ENCODE measurements around the gene SLC7A6. TPM values are rescaled to one million over a fixed set of nuclear protein-coding genes. Genes with fewer than 3 reads are reported as not detected.

SLC7A6 gene
- polyA plus RNA-seq, 3 donors: 4.3 to 47.7 (median 5.5) TPM

- intact Hi-C loops (cut with micrococcal nuclease): no loop called here
- Histone ChIP-seq H3K4me2 (replicated peaks; ENCODE audit: extremely low read depth, low read length, poor library complexity, severe bottlenecking) (no peak overlapping the region), H3K36me3 (replicated peaks in 1 of 2; ENCODE audit: control insufficient read depth in 1 of 2, insufficient read depth in 2 of 2, low read length in 2 of 2) (peaks cover 33 to 59% of the 10 kb centered on the region in 2 donors), H3K27me3 (ENCODE audit: control insufficient read depth in 2 of 2, insufficient read depth in 2 of 2, low read length in 2 of 2) (no peaks in the 10 kb centered on the region), H3K9ac (ENCODE audit: insufficient read depth, low read length, poor library complexity, severe bottlenecking) (peak overlapping the region; percentile 41), H3K9me3 (replicated peaks in 1 of 2; ENCODE audit: control insufficient read depth in 1 of 2, insufficient read depth in 1 of 2, low read length in 2 of 2) (no peaks in the 10 kb centered on the region), H3K79me2 (ENCODE audit: insufficient read depth, low read length) (peaks cover 26% of the 10 kb centered on the region), H3K27ac (ENCODE audit: low read depth in 1 of 2, low read length in 2 of 2) (peak overlapping the region in 1 of 2 donors; percentile 59), H3K4me3 (replicated peaks in 1 of 3; ENCODE audit: low read depth in 2 of 3, low read length in 3 of 3) (no peak overlapping the region), H2AFZ (ENCODE audit: insufficient read depth, low read depth, low read length, poor library complexity, severe bottlenecking) (no peak overlapping the region), H3K4me1 (ENCODE audit: control insufficient read depth in 1 of 2, insufficient read depth in 2 of 2, low read length in 2 of 2) (peaks cover 56 to 58% of the 10 kb centered on the region in 2 donors), H4K20me1 (ENCODE audit: insufficient read depth, low read length) (no peaks in the 10 kb centered on the region)
- Mint-ChIP-seq H3K4me3 (no peak overlapping the region), H3K4me1 (peaks cover 62% of the 10 kb centered on the region), H3K36me3 (peaks cover 54 to 56% of the 10 kb centered on the region in 2 donors), H3K9me3 (no peaks in the 10 kb centered on the region), H3K27ac (peak overlapping the region in 6 of 7 donors; percentile 10 to 86 (median 68)), H3K27me3 (ENCODE audit: low read depth in 3 of 3) (no peaks in the 10 kb centered on the region)
- no peak for TF ChIP-seq CTCF (IDR thresholded peaks at IDR 0.05)
- 100% methylated on average over 2 of the region's 2 CpGs for whole genome bisulfite sequencing (ENCODE audit: insufficient coverage)
- DNase-seq: no peak
Observed at GRCh38 chr16:68289202-68289601, 24.9 kb downstream of the SLC7A6 start.

- TF ChIP-seq CTCF (IDR thresholded peaks at IDR 0.05): no peak
Observed at GRCh38 chr16:68289621-68290329, 25.4 kb downstream of the SLC7A6 start.

More at GRCh38 chr16:68289621-68290329, 25.4 kb downstream of the SLC7A6 start:
- Mint-ChIP-seq H3K27ac (peak overlapping the region; percentile 10 to 89 (median 80)), H3K4me1 (peaks cover 57% of the 10 kb centered on the region), H3K36me3 (peaks cover 60 to 62% of the 10 kb centered on the region in 2 donors), H3K4me3 (no peak overlapping the region), H3K9me3 (no peaks in the 10 kb centered on the region), H3K27me3 (ENCODE audit: low read depth in 3 of 3) (no peaks in the 10 kb centered on the region)
- no peak overlapping the region for H2AFZ ChIP-seq (ENCODE audit: insufficient read depth, low read depth, low read length, poor library complexity, severe bottlenecking)
- H3K27ac ChIP-seq (ENCODE audit: low read depth in 1 of 2, low read length in 2 of 2): peak overlapping the region in 1 of 2 donors; percentile 59
- H3K9me3 ChIP-seq (replicated peaks in 1 of 2; ENCODE audit: control insufficient read depth in 1 of 2, insufficient read depth in 1 of 2, low read length in 2 of 2): no peaks in the 10 kb centered on the region
- H3K79me2 ChIP-seq (ENCODE audit: insufficient read depth, low read length): peaks cover 23% of the 10 kb centered on the region
- peaks cover 50 to 52% of the 10 kb centered on the region in 2 donors for H3K4me1 ChIP-seq (ENCODE audit: control insufficient read depth in 1 of 2, insufficient read depth in 2 of 2, low read length in 2 of 2)
- no peak overlapping the region for H3K4me2 ChIP-seq (replicated peaks; ENCODE audit: extremely low read depth, low read length, poor library complexity, severe bottlenecking)
- WGBS (ENCODE audit: insufficient coverage): 14% methylated on average over 2 of the region's 4 CpGs
- H3K4me3 ChIP-seq (replicated peaks in 1 of 3; ENCODE audit: low read depth in 2 of 3, low read length in 3 of 3): no peak overlapping the region
- no peaks in the 10 kb centered on the region for H4K20me1 ChIP-seq (ENCODE audit: insufficient read depth, low read length)
- peak in 2 of 3 donors; percentile 12 to 17 for DNase-seq
- peak overlapping the region; percentile 41 for H3K9ac ChIP-seq (ENCODE audit: insufficient read depth, low read length, poor library complexity, severe bottlenecking)
- H3K27me3 ChIP-seq (ENCODE audit: control insufficient read depth in 2 of 2, insufficient read depth in 2 of 2, low read length in 2 of 2): no peaks in the 10 kb centered on the region
- peaks cover 39 to 65% of the 10 kb centered on the region in 2 donors for H3K36me3 ChIP-seq (replicated peaks in 1 of 2; ENCODE audit: control insufficient read depth in 1 of 2, insufficient read depth in 2 of 2, low read length in 2 of 2)
- intact Hi-C loops (cut with micrococcal nuclease): no loop called here
